Measurements from ENCODE around the gene CFLAR. TPM values are rescaled to one million over a fixed set of nuclear protein-coding genes. Genes with fewer than 3 reads are reported as not detected.

The CFLAR gene
- total and polyA plus RNA-seq, 2 donors, result 58.5 to 84.5 TPM

GRCh38 chr2:201151127-201151981, 35.4 kb downstream of the CFLAR start:
- DNase-seq (ENCODE audit: low read depth in 6 of 9, low spot score in 9 of 9), result no peak
- Histone ChIP-seq H3K27ac (ENCODE audit: low read depth in 1 of 2, low read length in 1 of 2) (peak overlapping the region; percentile 53 to 61), H3K4me3 (ENCODE audit: low read length in 2 of 2) (no peak overlapping the region), H3K9me3 (ENCODE audit: control insufficient read depth in 2 of 2, insufficient read depth in 1 of 2, low read length in 1 of 2) (no peaks in the 10 kb centered on the region), H3K36me3 (ENCODE audit: control insufficient read depth in 2 of 2, insufficient read depth in 2 of 2, low read length in 1 of 2) (peaks cover 27 to 75% of the 10 kb centered on the region in 2 donors), H3K4me1 (ENCODE audit: control insufficient read depth in 2 of 2, insufficient read depth in 2 of 2, low read length in 2 of 2) (no peaks in the 10 kb centered on the region), H3K27me3 (ENCODE audit: control insufficient read depth in 2 of 2, insufficient read depth in 1 of 2, low read length in 1 of 2) (no peaks in the 10 kb centered on the region)
- 87% methylated on average over 8 of the region's 8 CpGs for WGBS

GRCh38 chr2:201152517-201152916, 36.6 kb downstream of the CFLAR start:
- H3K9me3 ChIP-seq (ENCODE audit: control insufficient read depth in 2 of 2, insufficient read depth in 1 of 2, low read length in 1 of 2), result no peaks in the 10 kb centered on the region
- peaks cover 32 to 78% of the 10 kb centered on the region in 2 donors for H3K36me3 ChIP-seq (ENCODE audit: control insufficient read depth in 2 of 2, insufficient read depth in 2 of 2, low read length in 1 of 2)
- H3K27me3 ChIP-seq (ENCODE audit: control insufficient read depth in 2 of 2, insufficient read depth in 1 of 2, low read length in 1 of 2), result no peaks in the 10 kb centered on the region
- 100% methylated on average over 1 of the region's 1 CpG for WGBS
- H3K4me1 ChIP-seq (ENCODE audit: control insufficient read depth in 2 of 2, insufficient read depth in 2 of 2, low read length in 2 of 2), result peaks cover 0 to 4% of the 10 kb centered on the region in 2 donors
- H3K27ac ChIP-seq (ENCODE audit: low read depth in 1 of 2, low read length in 1 of 2), result no peak overlapping the region
- no peak for DNase-seq (ENCODE audit: low read depth in 6 of 9, low spot score in 9 of 9)
- H3K4me3 ChIP-seq (ENCODE audit: low read length in 2 of 2), result no peak overlapping the region

GRCh38 chr2:201152999-201153815, 37.2 kb downstream of the CFLAR start:
- peaks cover 38 to 83% of the 10 kb centered on the region in 2 donors for H3K36me3 ChIP-seq (ENCODE audit: control insufficient read depth in 2 of 2, insufficient read depth in 2 of 2, low read length in 1 of 2)
- H3K27ac ChIP-seq (ENCODE audit: low read depth in 1 of 2, low read length in 1 of 2), result no peak overlapping the region
- no peaks in the 10 kb centered on the region for H3K9me3 ChIP-seq (ENCODE audit: control insufficient read depth in 2 of 2, insufficient read depth in 1 of 2, low read length in 1 of 2)
- no peak for DNase-seq (ENCODE audit: low read depth in 6 of 9, low spot score in 9 of 9)
- H3K4me1 ChIP-seq (ENCODE audit: control insufficient read depth in 2 of 2, insufficient read depth in 2 of 2, low read length in 2 of 2), result peaks cover 0 to 10% of the 10 kb centered on the region in 2 donors
- no peak overlapping the region for H3K4me3 ChIP-seq (ENCODE audit: low read length in 2 of 2)
- H3K27me3 ChIP-seq (ENCODE audit: control insufficient read depth in 2 of 2, insufficient read depth in 1 of 2, low read length in 1 of 2), result no peaks in the 10 kb centered on the region
- WGBS, result 86% methylated on average over 6 of the region's 6 CpGs

- Histone ChIP-seq H3K27ac (ENCODE audit: low read depth in 1 of 2, low read length in 1 of 2) (no peak overlapping the region), H3K9me3 (ENCODE audit: control insufficient read depth in 2 of 2, insufficient read depth in 1 of 2, low read length in 1 of 2) (no peaks in the 10 kb centered on the region), H3K36me3 (ENCODE audit: control insufficient read depth in 2 of 2, insufficient read depth in 2 of 2, low read length in 1 of 2) (peaks cover 36 to 74% of the 10 kb centered on the region in 2 donors), H3K4me3 (ENCODE audit: low read length in 2 of 2) (no peak overlapping the region), H3K4me1 (ENCODE audit: control insufficient read depth in 2 of 2, insufficient read depth in 2 of 2, low read length in 2 of 2) (peaks cover 0 to 12% of the 10 kb centered on the region in 2 donors), H3K27me3 (ENCODE audit: control insufficient read depth in 2 of 2, insufficient read depth in 1 of 2, low read length in 1 of 2) (no peaks in the 10 kb centered on the region)
- WGBS, result 97% methylated on average over 9 of the region's 9 CpGs
- no peak for DNase-seq (ENCODE audit: low read depth in 6 of 9, low spot score in 9 of 9)
Observed at GRCh38 chr2:201154615-201155399, 38.8 kb downstream of the CFLAR start.

DNA sequence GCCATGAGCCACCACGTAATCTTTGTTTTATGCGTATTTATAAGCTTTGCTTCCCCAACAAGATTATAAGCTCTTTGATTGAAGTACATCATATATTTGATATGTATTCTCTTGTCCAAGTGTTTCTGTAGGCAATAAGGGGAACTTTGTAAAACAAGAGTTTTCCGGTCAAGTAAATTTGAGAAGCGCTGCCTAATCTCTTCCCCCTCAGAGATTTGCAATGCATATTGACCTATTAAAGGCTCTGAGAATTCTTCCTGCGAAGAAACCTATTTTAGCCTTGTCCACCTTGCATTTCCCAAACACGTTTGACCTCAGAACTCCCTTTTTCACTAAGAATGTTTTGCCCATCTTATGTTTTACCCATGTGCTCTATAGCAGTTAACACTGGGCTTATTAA, 40.1 kb downstream of the CFLAR start:
- no peak overlapping the region for H3K4me3 ChIP-seq (ENCODE audit: low read length in 2 of 2)
- H3K4me1 ChIP-seq (ENCODE audit: control insufficient read depth in 2 of 2, insufficient read depth in 2 of 2, low read length in 2 of 2), result peaks cover 0 to 12% of the 10 kb centered on the region in 2 donors
- H3K9me3 ChIP-seq (ENCODE audit: control insufficient read depth in 2 of 2, insufficient read depth in 1 of 2, low read length in 1 of 2), result no peaks in the 10 kb centered on the region
- no peak for DNase-seq (ENCODE audit: low read depth in 6 of 9, low spot score in 9 of 9)
- no peak overlapping the region for H3K27ac ChIP-seq (ENCODE audit: low read depth in 1 of 2, low read length in 1 of 2)
- H3K36me3 ChIP-seq (ENCODE audit: control insufficient read depth in 2 of 2, insufficient read depth in 2 of 2, low read length in 1 of 2), result peaks cover 44 to 78% of the 10 kb centered on the region in 2 donors
- no peaks in the 10 kb centered on the region for H3K27me3 ChIP-seq (ENCODE audit: control insufficient read depth in 2 of 2, insufficient read depth in 1 of 2, low read length in 1 of 2)
- 96% methylated on average over 6 of the region's 6 CpGs for WGBS

DNA sequence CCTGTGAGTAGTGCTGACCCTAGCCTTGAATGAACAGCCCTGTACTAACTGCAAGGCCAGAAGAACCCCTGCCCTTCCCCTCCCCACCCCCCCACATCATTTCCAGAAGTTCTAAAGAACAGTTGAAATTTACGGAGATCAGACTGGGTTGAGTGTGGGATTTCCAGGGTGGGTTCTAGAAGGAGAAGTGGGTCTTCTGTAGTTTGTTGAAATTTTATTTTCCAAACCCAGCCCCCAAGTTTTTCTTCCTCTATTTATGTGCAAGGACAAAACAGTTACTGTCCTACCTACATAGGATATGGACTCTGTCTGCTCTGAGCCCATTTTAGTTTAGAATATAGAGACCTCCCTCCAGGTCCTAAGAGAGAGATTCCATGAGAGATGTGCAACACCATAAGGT, 40.7 kb downstream of the CFLAR start:
- H3K4me1 ChIP-seq (ENCODE audit: control insufficient read depth in 2 of 2, insufficient read depth in 2 of 2, low read length in 2 of 2), result peaks cover 0 to 12% of the 10 kb centered on the region in 2 donors
- no peak for DNase-seq (ENCODE audit: low read depth in 6 of 9, low spot score in 9 of 9)
- WGBS, result 2% methylated on average over 1 of the region's 1 CpG
- H3K9me3 ChIP-seq (ENCODE audit: control insufficient read depth in 2 of 2, insufficient read depth in 1 of 2, low read length in 1 of 2), result no peaks in the 10 kb centered on the region
- H3K36me3 ChIP-seq (ENCODE audit: control insufficient read depth in 2 of 2, insufficient read depth in 2 of 2, low read length in 1 of 2), result peaks cover 46 to 79% of the 10 kb centered on the region in 2 donors
- no peak overlapping the region for H3K4me3 ChIP-seq (ENCODE audit: low read length in 2 of 2)
- no peak overlapping the region for H3K27ac ChIP-seq (ENCODE audit: low read depth in 1 of 2, low read length in 1 of 2)
- H3K27me3 ChIP-seq (ENCODE audit: control insufficient read depth in 2 of 2, insufficient read depth in 1 of 2, low read length in 1 of 2), result no peaks in the 10 kb centered on the region

DNA sequence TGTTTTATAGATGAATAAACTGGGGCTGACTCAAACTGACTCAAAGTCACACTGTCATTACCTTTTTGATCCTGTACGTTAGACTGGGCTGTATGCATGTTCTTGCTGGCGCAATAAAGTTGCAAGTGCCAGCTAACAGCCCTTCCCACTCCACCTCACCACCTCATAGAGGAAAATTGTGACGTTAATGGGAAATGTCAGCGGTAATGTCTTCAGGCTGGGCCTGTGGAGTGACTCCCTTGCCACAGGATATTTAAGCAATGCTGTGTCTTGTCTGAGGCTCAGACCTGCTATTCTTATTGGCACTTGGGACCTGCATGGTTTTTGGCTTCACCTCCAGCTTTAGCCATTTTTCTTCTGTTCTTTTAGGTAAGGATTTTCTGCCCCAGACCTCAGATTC, 41.7 kb downstream of the CFLAR start:
- no peak for DNase-seq (ENCODE audit: low read depth in 6 of 9, low spot score in 9 of 9)
- no peaks in the 10 kb centered on the region for H3K27me3 ChIP-seq (ENCODE audit: control insufficient read depth in 2 of 2, insufficient read depth in 1 of 2, low read length in 1 of 2)
- peaks cover 0 to 12% of the 10 kb centered on the region in 2 donors for H3K4me1 ChIP-seq (ENCODE audit: control insufficient read depth in 2 of 2, insufficient read depth in 2 of 2, low read length in 2 of 2)
- H3K9me3 ChIP-seq (ENCODE audit: control insufficient read depth in 2 of 2, insufficient read depth in 1 of 2, low read length in 1 of 2), result no peaks in the 10 kb centered on the region
- 38% methylated on average over 4 of the region's 4 CpGs for WGBS
- H3K36me3 ChIP-seq (ENCODE audit: control insufficient read depth in 2 of 2, insufficient read depth in 2 of 2, low read length in 1 of 2), result peaks cover 50 to 78% of the 10 kb centered on the region in 2 donors
- H3K4me3 ChIP-seq (ENCODE audit: low read length in 2 of 2), result no peak overlapping the region
- H3K27ac ChIP-seq (ENCODE audit: low read depth in 1 of 2, low read length in 1 of 2), result peak overlapping the region; percentile 65 to 77

GRCh38 chr2:201158111-201158929, 42.4 kb downstream of the CFLAR start:
- no peaks in the 10 kb centered on the region for H3K27me3 ChIP-seq (ENCODE audit: control insufficient read depth in 2 of 2, insufficient read depth in 1 of 2, low read length in 1 of 2)
- 67% methylated on average over 5 of the region's 5 CpGs for WGBS
- peak; percentile 32 to 90 (median 66) for DNase-seq (ENCODE audit: low read depth in 6 of 9, low spot score in 9 of 9)
- peak overlapping the region; percentile 65 to 77 for H3K27ac ChIP-seq (ENCODE audit: low read depth in 1 of 2, low read length in 1 of 2)
- H3K4me1 ChIP-seq (ENCODE audit: control insufficient read depth in 2 of 2, insufficient read depth in 2 of 2, low read length in 2 of 2), result peaks cover 0 to 12% of the 10 kb centered on the region in 2 donors
- peaks cover 50 to 78% of the 10 kb centered on the region in 2 donors for H3K36me3 ChIP-seq (ENCODE audit: control insufficient read depth in 2 of 2, insufficient read depth in 2 of 2, low read length in 1 of 2)
- H3K4me3 ChIP-seq (ENCODE audit: low read length in 2 of 2), result no peak overlapping the region
- no peaks in the 10 kb centered on the region for H3K9me3 ChIP-seq (ENCODE audit: control insufficient read depth in 2 of 2, insufficient read depth in 1 of 2, low read length in 1 of 2)

Measured in thymus (tissue), 11 donors.